AG09309 (cell line): ENCODE measurements around the gene RNMT.

Experiments
- DNase-seq: peaks from one replicate; pipeline ENCODE4 v3.0.0-alpha.2; 2010; ENCODE audit warnings: low read depth
- H3K4me3 ChIP-seq: 2 replicates; pipeline ENCODE4 v1.5.1; 2011; ENCODE audit warnings: mild to moderate bottlenecking, low read depth, low read length, moderate library complexity; ENCODE audit not compliant: control insufficient read depth
- TF ChIP-seq, protein P1 (sequence below): IDR thresholded peaks from 2 replicates; pipeline ENCODE4 v1.5.1; 2011; ENCODE audit warnings: mild to moderate bottlenecking, low read depth, low read length, inconsistent platforms; ENCODE audit not compliant: insufficient read depth, control insufficient read depth; ENCODE audit errors: missing control alignments

Gene RNMT

DNA sequence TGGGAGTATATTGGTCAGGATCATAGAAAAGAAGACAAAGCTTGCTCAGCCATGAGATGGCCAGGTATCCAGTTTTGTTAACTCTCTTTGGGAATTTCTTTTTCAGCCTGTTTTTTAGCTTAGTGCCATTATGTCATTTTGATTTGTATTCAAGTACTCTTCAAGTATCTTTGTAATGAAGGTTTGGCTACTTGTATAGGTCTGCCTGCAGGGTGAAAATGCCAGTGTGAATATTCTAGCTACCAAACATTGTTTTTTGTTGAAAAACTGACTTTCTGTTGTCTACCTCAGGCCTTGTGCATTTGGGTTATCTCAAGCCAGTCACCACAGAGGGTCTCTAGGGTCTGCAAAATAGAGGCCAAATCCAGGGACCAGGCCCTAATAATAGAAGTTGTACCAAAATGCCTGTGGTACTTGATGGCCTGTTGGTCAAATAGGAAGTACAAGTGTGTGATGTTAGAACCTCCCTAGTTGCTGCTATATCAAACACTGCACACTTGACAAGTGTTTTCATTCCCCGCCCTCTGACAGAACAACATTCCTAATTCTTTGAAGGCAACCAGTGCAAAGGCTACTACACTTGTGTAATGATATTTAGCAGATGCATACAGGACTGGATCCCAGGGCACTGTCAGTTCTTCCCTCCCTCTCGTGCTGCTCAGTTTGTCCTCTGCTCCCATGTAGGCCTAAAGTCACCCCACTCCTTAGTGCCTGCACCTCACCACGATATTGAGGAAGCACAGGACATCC is 36.4 kb downstream of the RNMT start:
- no peak for DNase-seq
- no peak overlapping the region for H3K4me3 ChIP-seq
- TF ChIP-seq, protein P1, sequence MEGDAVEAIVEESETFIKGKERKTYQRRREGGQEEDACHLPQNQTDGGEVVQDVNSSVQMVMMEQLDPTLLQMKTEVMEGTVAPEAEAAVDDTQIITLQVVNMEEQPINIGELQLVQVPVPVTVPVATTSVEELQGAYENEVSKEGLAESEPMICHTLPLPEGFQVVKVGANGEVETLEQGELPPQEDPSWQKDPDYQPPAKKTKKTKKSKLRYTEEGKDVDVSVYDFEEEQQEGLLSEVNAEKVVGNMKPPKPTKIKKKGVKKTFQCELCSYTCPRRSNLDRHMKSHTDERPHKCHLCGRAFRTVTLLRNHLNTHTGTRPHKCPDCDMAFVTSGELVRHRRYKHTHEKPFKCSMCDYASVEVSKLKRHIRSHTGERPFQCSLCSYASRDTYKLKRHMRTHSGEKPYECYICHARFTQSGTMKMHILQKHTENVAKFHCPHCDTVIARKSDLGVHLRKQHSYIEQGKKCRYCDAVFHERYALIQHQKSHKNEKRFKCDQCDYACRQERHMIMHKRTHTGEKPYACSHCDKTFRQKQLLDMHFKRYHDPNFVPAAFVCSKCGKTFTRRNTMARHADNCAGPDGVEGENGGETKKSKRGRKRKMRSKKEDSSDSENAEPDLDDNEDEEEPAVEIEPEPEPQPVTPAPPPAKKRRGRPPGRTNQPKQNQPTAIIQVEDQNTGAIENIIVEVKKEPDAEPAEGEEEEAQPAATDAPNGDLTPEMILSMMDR = no peak

DNA sequence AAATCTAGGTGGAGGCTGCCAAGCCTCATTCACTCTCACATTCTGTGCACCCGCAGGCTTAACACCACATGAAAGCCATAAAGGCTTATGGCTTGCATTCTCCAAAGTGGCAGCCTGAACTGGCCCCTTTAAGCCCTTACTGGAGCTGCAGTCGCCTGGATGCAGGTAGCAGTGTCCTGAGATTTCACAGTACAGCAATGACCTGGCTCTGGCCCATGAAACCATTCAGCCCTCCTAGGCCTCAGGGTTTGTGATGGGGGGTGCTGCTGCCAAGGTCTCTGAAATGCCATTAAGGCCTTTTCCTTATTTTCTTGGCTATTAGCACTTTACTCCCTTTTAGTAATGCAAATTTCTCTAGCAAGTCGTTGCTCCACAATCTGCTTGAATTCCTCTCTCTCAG is 48.6 kb downstream of the RNMT start:
- TF ChIP-seq, protein P1 = no peak
- H3K4me3 ChIP-seq = no peak overlapping the region
- DNase-seq = no peak

DNA sequence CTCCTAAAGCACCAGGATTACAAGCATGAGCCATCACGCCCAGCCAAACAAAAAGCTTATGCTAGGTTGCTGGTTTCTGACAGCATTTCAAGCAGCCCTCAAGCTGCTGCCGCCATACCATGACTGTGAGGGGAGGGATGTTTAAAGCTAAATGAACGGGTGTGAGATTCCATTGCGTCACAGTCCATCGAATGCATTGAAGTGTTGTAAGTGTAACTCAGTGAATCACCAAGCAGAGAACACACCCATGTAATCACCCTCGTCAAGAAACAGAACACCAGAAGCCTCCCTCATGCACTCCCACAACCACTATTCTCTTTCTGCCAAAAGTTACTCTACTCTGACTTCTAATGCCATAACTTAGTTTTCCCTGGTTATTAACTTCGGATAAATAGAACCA is 64.7 kb downstream of the RNMT start:
- DNase-seq = no peak
- H3K4me3 ChIP-seq = no peak overlapping the region
- TF ChIP-seq, protein P1 = no peak

DNA sequence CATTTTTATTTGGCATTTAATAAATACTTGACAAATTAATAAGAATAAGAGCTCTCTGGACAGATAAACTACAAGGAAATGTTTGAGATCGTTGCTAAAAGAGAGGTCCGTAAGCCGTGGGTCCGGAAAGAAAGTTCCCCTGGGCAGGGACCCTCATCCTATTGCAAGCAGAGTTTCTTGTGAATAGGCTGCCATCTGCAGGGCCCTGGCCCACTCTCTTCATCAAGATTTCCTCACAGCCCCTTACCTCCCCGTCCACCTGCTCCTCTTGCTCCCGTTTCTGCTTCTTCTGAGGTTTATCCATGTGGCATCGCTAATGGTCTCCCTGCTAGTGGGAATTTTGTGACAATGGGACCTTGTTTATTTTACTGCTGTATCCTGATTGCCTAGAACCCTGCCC is 67.3 kb downstream of the RNMT start:
- no peak overlapping the region for H3K4me3 ChIP-seq
- DNase-seq = no peak
- TF ChIP-seq, protein P1 = no peak

GRCh38 chr18:13796515-13796914 is 70.0 kb downstream of the RNMT start:
- DNase-seq = no peak
- no peak overlapping the region for H3K4me3 ChIP-seq
- TF ChIP-seq, protein P1 = no peak

- TF ChIP-seq, protein P1 = no peak
- DNase-seq = no peak
- no peak overlapping the region for H3K4me3 ChIP-seq
These were observed 70.7 kb downstream of the RNMT start for GRCh38 chr18:13797157-13797611.

- no peak for DNase-seq
These were observed 72.9 kb downstream of the RNMT start for GRCh38 chr18:13799396-13799795.

More at GRCh38 chr18:13799396-13799795, 72.9 kb downstream of the RNMT start:
- no peak overlapping the region for H3K4me3 ChIP-seq
- TF ChIP-seq, protein P1 = no peak
